ENCODE measurements around the gene DAPK2. TPM values are rescaled to one million over a fixed set of nuclear protein-coding genes. Genes with fewer than 3 reads are reported as not detected.
A peak's percentile ranks its signal among the peaks of the same experiment; 100 is the strongest.
"Not testable (repeated sequence)": the region's sequence is repeated elsewhere in the genome, so short reads cannot be mapped to it uniquely, and the experiment has no call there.

Gene DAPK2
- total RNA-seq, 4 donors from 2014 or later, result 12.0 to 49.8 (median 25.6) TPM

GRCh38 chr15:64068133-64068532, 21.8 kb upstream of the DAPK2 start:
- ATAC-seq (ENCODE audit: low FRiP score) (no peak), DNase-seq (ENCODE audit: low spot score) (no peak)
- no peak for TF ChIP-seq CTCF (IDR thresholded peaks at IDR 0.05)

GRCh38 chr15:64067564-64068030, 21.3 kb upstream of the DAPK2 start:
- TF ChIP-seq CTCF (IDR thresholded peaks at IDR 0.05), result peak in 2 of 3 donors; percentile 6 to 70
- ATAC-seq (ENCODE audit: low FRiP score) (peak; percentile 69), DNase-seq (ENCODE audit: low spot score) (peak; percentile 58)

GRCh38 chr15:64066451-64066850, 20.2 kb upstream of the DAPK2 start:
- ATAC-seq (ENCODE audit: low FRiP score) (no peak), DNase-seq (ENCODE audit: low spot score) (no peak)
- TF ChIP-seq CTCF (IDR thresholded peaks at IDR 0.05), result no peak

- DNase-seq (ENCODE audit: low spot score) (no peak), ATAC-seq (ENCODE audit: low FRiP score) (no peak)
- TF ChIP-seq CTCF (IDR thresholded peaks at IDR 0.05), result no peak
Measured at GRCh38 chr15:64060716-64061115, 14.4 kb upstream of the DAPK2 start.

GRCh38 chr15:64059104-64059503, 12.8 kb upstream of the DAPK2 start:
- not testable (repeated sequence) for DNase-seq (ENCODE audit: low spot score); ATAC-seq (ENCODE audit: low FRiP score)

GRCh38 chr15:64058279-64058678, 12.0 kb upstream of the DAPK2 start:
- TF ChIP-seq CTCF (IDR thresholded peaks at IDR 0.05), result no peak
- no peak for ATAC-seq (ENCODE audit: low FRiP score)

GRCh38 chr15:64053674-64054073, 7.4 kb upstream of the DAPK2 start:
- not testable (repeated sequence) for ATAC-seq (ENCODE audit: low FRiP score); DNase-seq (ENCODE audit: low spot score)

More at GRCh38 chr15:64058279-64058678, 12.0 kb upstream of the DAPK2 start:
- DNase-seq (ENCODE audit: low spot score), result no peak

- no peak for TF ChIP-seq CTCF (IDR thresholded peaks at IDR 0.05)
- DNase-seq (ENCODE audit: low spot score) (no peak), ATAC-seq (ENCODE audit: low FRiP score) (no peak)
Measured at GRCh38 chr15:64052925-64053491, 6.7 kb upstream of the DAPK2 start.
